Endodermal cell (in vitro differentiated cells): ENCODE measurements around the gene ADSS1. TPM values are rescaled to one million over a fixed set of nuclear protein-coding genes. Genes with fewer than 3 reads are reported as not detected.

Experiments
- DNase-seq: peaks from one replicate; pipeline ENCODE4 v3.0.0-alpha.2; 2017
- H3K27ac ChIP-seq: 2 replicates; pipeline ENCODE4 v1.5.1; 2013; ENCODE audit warnings: mild to moderate bottlenecking, low read depth, low read length, moderate library complexity
- H3K27me3 ChIP-seq: 2 replicates; pipeline ENCODE4 v1.6.1; 2013; ENCODE audit warnings: mild to moderate bottlenecking, low read length, moderate library complexity; ENCODE audit not compliant: insufficient read depth, control insufficient read depth, poor library complexity, severe bottlenecking
- H3K36me3 ChIP-seq: 2 replicates; pipeline ENCODE4 v1.7.0; 2013; ENCODE audit warnings: mild to moderate bottlenecking, low read length, moderate library complexity; ENCODE audit not compliant: control insufficient read depth, insufficient read depth
- H3K4me1 ChIP-seq: one replicate; pipeline ENCODE4 v1.7.0; 2013; ENCODE audit warnings: low read length; ENCODE audit not compliant: control insufficient read depth, insufficient read depth
- H3K4me3 ChIP-seq: 2 replicates; pipeline ENCODE4 v1.5.1; 2013; ENCODE audit warnings: mild to moderate bottlenecking, low read length, moderate library complexity
- H3K9ac ChIP-seq: 2 replicates; pipeline ENCODE4 v1.6.1; 2013; ENCODE audit warnings: mild to moderate bottlenecking, low read length, moderate library complexity; ENCODE audit not compliant: poor library complexity, severe bottlenecking; ENCODE audit errors: extremely low read depth
- H3K9me3 ChIP-seq: 2 replicates; pipeline ENCODE4 v1.6.1; 2013; ENCODE audit warnings: mild to moderate bottlenecking, low read length, moderate library complexity; ENCODE audit not compliant: control insufficient read depth
- H3K27ac Mint-ChIP-seq: 2 replicates; pipeline ENCODE4 v1.8.0; 2020; ENCODE audit warnings: mixed read lengths
- H3K27me3 Mint-ChIP-seq: 2 replicates; pipeline ENCODE4 v1.8.0; 2021; ENCODE audit warnings: mild to moderate bottlenecking, mixed read lengths; ENCODE audit not compliant: insufficient read depth
- H3K36me3 Mint-ChIP-seq: 2 replicates; pipeline ENCODE4 v1.8.0; 2020; ENCODE audit warnings: low read depth, mixed read lengths
- H3K4me1 Mint-ChIP-seq: 2 replicates; pipeline ENCODE4 v1.8.0; 2020; ENCODE audit warnings: mixed read lengths
- H3K4me3 Mint-ChIP-seq: 2 replicates; pipeline ENCODE4 v1.8.0; 2020; ENCODE audit warnings: mild to moderate bottlenecking, moderate library complexity, mixed read lengths
- H3K9me3 Mint-ChIP-seq: 2 replicates; pipeline ENCODE4 v1.8.0; 2020; ENCODE audit warnings: mild to moderate bottlenecking, mixed read lengths
- WGBS, 2 experiments: methylation state at CpG; one replicate each; pipeline versions ENCODE4 v1.1.5 to v1.1.7; 2013; ENCODE audit warnings: missing lambda C conversion rate in 2 of 2, mixed read lengths in 1 of 2; ENCODE audit not compliant: insufficient coverage in 1 of 2, insufficient read length in 1 of 2; 5-methylcytosine and 5-hydroxymethylcytosine counted together
- total RNA-seq, 2 donors: library from RNA; stranded (reverse); fragmentation: NEBNext Ultra II Directional in 1 of 2; extraction: Animal tissue kit (Norgen Biotek cat#: 25700) in 1 of 2; gene quantifications; 2 replicates in 1 of 2; 3 replicates in 1 of 2; pipeline ENCODE4 v1.2.1, GENCODE V29; 2021
- TF ChIP-seq, protein P1 (sequence below): fragments of 200-600 bp; sonication (generic); conservative IDR thresholded peaks from 2 replicates; pipeline ENCODE4 v1.5.0; 2021; ENCODE audit warnings: antibody characterized with exemption, mild to moderate bottlenecking

ADSS1 gene
- total RNA-seq, 2 donors from 2014 or later: 15.8 to 31.0 TPM

DNA sequence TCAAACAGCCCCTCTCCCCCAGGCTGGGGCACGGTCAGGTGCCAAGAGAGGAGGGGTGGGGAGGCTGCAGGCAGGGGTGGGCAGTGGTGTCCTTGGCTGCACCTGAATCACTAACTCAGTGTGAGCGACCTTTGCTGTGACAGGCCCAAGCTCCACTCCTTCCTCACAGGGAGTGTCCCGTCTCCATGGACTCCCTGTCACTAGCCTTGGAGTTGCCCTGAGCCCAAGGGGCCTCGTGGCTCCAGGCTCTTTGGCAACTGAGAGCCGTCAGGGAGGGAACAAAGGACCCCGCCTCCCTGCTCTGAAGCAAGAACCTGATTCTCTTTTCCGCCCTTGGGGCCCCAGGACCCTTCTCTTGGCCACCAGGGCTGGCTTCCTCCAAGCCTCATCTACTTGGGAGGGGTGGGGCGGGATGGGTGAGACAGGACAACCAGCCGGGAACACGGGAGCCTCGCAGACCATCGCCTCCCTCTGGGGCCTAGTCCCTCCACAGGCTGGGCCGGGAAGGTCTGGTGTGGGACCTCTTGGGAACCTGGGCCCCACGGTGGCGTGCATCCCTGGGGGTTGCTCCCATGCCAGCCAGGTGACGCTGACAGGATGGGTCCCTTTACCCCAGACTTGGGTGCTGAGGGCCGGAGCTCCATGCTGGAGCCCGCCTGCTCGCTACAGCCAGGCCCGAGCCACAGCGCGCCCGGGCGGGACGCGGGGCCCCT lies 935 bp upstream of the ADSS1 start:
- TF ChIP-seq, protein P1, sequence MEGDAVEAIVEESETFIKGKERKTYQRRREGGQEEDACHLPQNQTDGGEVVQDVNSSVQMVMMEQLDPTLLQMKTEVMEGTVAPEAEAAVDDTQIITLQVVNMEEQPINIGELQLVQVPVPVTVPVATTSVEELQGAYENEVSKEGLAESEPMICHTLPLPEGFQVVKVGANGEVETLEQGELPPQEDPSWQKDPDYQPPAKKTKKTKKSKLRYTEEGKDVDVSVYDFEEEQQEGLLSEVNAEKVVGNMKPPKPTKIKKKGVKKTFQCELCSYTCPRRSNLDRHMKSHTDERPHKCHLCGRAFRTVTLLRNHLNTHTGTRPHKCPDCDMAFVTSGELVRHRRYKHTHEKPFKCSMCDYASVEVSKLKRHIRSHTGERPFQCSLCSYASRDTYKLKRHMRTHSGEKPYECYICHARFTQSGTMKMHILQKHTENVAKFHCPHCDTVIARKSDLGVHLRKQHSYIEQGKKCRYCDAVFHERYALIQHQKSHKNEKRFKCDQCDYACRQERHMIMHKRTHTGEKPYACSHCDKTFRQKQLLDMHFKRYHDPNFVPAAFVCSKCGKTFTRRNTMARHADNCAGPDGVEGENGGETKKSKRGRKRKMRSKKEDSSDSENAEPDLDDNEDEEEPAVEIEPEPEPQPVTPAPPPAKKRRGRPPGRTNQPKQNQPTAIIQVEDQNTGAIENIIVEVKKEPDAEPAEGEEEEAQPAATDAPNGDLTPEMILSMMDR: no peak
- H3K27me3 Mint-ChIP-seq: peaks cover 7% of the 10 kb centered on the region
- H3K4me1 ChIP-seq: no peaks in the 10 kb centered on the region
- H3K4me1 Mint-ChIP-seq: peaks cover 4% of the 10 kb centered on the region
- peaks cover 10% of the 10 kb centered on the region for H3K36me3 Mint-ChIP-seq
- H3K9me3 ChIP-seq: no peaks in the 10 kb centered on the region
- no peak overlapping the region for H3K27ac ChIP-seq
- H3K27me3 ChIP-seq: no peaks in the 10 kb centered on the region
- no peak overlapping the region for H3K27ac Mint-ChIP-seq
- 64 to 66% methylated on average over 17 to 26 of the region's 26 CpGs for WGBS, 2 experiments
- H3K4me3 Mint-ChIP-seq: peak overlapping the region; percentile 62
- no peaks in the 10 kb centered on the region for H3K36me3 ChIP-seq
- H3K9ac ChIP-seq: no peak overlapping the region
- no peak for DNase-seq
- no peak overlapping the region for H3K4me3 ChIP-seq
- no peaks in the 10 kb centered on the region for H3K9me3 Mint-ChIP-seq

- H3K9me3 ChIP-seq: no peaks in the 10 kb centered on the region
- H3K36me3 ChIP-seq: no peaks in the 10 kb centered on the region
- Mint-ChIP-seq H3K27me3 (peaks cover 14% of the 10 kb centered on the region), H3K27ac (no peak overlapping the region), H3K36me3 (peaks cover 9% of the 10 kb centered on the region), H3K4me1 (peaks cover 4% of the 10 kb centered on the region), H3K9me3 (no peaks in the 10 kb centered on the region), H3K4me3 (peak overlapping the region; percentile 62)
- TF ChIP-seq, protein P1: no peak
- peak overlapping the region; percentile 80 for H3K4me3 ChIP-seq
- no peaks in the 10 kb centered on the region for H3K4me1 ChIP-seq
- no peak for DNase-seq
- H3K9ac ChIP-seq: peak overlapping the region; percentile 34
- H3K27me3 ChIP-seq: no peaks in the 10 kb centered on the region
- no peak overlapping the region for H3K27ac ChIP-seq
- WGBS, 2 experiments: 11 to 35% methylated on average over 7 to 27 of the region's 27 CpGs
Observed at GRCh38 chr14:104724407-104724980, 465 bp downstream of the ADSS1 start.

DNA sequence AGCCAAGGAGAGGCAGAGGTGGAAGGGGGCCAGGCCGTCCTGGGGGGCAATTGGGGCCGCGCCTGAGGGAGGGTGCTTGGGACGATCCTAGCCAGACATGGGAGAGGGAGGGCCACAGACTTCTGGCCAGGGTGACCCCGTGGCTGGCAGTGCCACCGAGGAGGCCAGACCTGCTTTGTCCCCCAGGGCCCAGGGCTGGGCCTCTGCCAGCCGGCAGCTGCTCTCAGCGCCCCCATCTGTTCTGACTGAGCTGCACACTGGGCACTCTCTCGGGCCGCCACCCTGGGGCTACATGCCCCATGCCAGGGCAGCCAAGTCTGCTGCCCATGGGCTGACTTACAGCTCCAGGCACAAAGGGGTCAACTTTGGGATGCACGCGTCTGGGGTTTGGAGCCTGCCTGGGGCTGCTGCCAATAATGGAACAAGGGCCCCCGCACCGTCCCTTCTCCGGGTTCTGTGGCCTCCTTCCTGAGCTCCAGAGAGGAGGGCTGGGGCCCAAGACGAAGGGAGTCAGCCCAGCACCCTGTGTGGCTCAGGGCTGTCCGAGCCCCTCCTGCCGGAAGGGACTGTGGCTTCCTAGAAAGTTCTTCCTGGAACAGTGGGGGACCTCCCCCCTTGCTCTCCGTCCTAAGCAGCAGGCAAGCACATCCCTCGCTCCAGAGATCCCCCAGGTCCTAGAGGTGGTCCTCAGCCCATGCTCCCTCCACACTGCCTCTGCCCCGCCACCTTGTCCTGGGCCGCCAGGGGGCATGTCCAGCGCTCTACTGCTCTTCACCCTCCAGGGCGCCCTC lies 1.1 kb downstream of the ADSS1 start:
- H3K9me3 Mint-ChIP-seq: no peaks in the 10 kb centered on the region
- WGBS, 2 experiments: 41 to 44% methylated on average over 18 to 24 of the region's 24 CpGs
- Histone ChIP-seq H3K4me1 (no peaks in the 10 kb centered on the region), H3K9me3 (no peaks in the 10 kb centered on the region), H3K27ac (no peak overlapping the region), H3K27me3 (no peaks in the 10 kb centered on the region), H3K4me3 (peak overlapping the region; percentile 80), H3K36me3 (no peaks in the 10 kb centered on the region), H3K9ac (peak overlapping the region; percentile 34)
- peaks cover 4% of the 10 kb centered on the region for H3K36me3 Mint-ChIP-seq
- no peak overlapping the region for H3K27ac Mint-ChIP-seq
- H3K4me3 Mint-ChIP-seq: peak overlapping the region; percentile 62
- TF ChIP-seq, protein P1: peak; percentile 70
- peak; percentile 89 for DNase-seq
- H3K4me1 Mint-ChIP-seq: peaks cover 4% of the 10 kb centered on the region
- peaks cover 14% of the 10 kb centered on the region for H3K27me3 Mint-ChIP-seq
